Erythroblast (primary cell): Measurements from ENCODE around the gene TM9SF1.

ENCODE experiments used
- GATA1 ChIP-seq: IDR thresholded peaks from 2 replicates; pipeline ENCODE4 v1.6.1; 2011; ENCODE audit warnings: low read depth, mild to moderate bottlenecking, control low read depth, low read length, moderate library complexity
- POLR2A ChIP-seq: IDR thresholded peaks from 2 replicates; pipeline ENCODE4 v1.6.1; 2011; ENCODE audit warnings: mild to moderate bottlenecking, low read length

- TF ChIP-seq POLR2A (no peak), GATA1 (no peak)
Measured at GRCh38 chr14:24157331-24157730, 37.9 kb downstream of the TM9SF1 start.
